Measurements from ENCODE around the gene BTBD2.

BTBD2 gene

DNA sequence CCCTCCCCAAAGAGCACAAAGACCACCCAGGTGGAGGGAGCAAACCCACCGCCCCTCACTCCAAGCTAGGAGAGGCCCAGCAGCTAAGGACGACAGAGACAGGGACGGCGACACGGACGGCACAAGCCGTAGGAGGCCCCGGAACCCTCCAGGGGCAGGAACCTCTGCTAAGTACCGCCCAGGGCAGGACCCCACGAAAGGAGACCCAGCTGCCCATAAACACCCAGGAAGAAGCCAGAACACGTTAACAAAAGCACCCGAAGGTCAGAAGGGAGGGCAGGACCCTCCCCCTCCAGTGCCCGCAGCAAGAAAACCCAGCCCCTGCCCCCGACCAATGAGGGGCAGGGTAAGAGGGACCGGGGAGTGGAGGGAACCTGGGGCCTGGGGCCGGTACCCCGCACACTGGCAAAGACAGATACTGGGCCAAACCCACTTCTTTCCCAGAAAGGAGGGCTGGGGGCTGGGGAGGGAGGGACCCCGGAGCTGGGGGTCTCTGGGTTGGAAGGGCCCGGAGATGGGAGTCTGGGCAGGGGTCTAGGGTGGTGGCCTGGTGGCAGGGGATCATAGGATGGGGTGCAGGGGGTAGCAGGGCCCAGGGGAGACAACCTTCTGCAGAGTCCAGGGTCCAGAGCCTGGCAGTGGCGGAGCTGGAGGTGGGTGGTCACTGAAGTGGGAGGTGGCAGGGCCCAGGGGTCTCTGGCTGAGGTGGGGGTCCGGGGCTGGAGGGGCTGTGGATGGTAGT lies 2.4 kb downstream of the BTBD2 start:
- TF ChIP-seq ZNF384 (IDR thresholded peaks at IDR 0.05) (no peak), TARDBP (IDR thresholded peaks at IDR 0.05) (no peak), NFRKB (IDR thresholded peaks at IDR 0.05) (no peak), CTBP1 (IDR thresholded peaks at IDR 0.05; ENCODE audit: borderline replicate concordance) (no peak), ELF4 (IDR thresholded peaks at IDR 0.05) (no peak), L3MBTL2 (conservative IDR thresholded peaks at IDR 0.05) (no peak), BHLHE40 (IDR thresholded peaks at IDR 0.05; ENCODE audit: borderline replicate concordance) (no peak), FOXA1 (IDR thresholded peaks at IDR 0.05) (no peak), SP1 (IDR thresholded peaks at IDR 0.05) (no peak), FOXK2 (IDR thresholded peaks at IDR 0.05) (no peak), LEF1 (IDR thresholded peaks at IDR 0.05; ENCODE audit: borderline replicate concordance) (no peak), ARNT (IDR thresholded peaks at IDR 0.05) (no peak), FOXM1 (IDR thresholded peaks at IDR 0.05; ENCODE audit: borderline replicate concordance) (no peak), SUZ12 (IDR thresholded peaks at IDR 0.05) (no peak), HDGF (IDR thresholded peaks at IDR 0.05; ENCODE audit: borderline replicate concordance) (no peak)
- TF ChIP-seq, protein P1, sequence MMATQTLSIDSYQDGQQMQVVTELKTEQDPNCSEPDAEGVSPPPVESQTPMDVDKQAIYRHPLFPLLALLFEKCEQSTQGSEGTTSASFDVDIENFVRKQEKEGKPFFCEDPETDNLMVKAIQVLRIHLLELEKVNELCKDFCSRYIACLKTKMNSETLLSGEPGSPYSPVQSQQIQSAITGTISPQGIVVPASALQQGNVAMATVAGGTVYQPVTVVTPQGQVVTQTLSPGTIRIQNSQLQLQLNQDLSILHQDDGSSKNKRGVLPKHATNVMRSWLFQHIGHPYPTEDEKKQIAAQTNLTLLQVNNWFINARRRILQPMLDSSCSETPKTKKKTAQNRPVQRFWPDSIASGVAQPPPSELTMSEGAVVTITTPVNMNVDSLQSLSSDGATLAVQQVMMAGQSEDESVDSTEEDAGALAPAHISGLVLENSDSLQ (IDR thresholded peaks at IDR 0.05): no peak
- POLR2A ChIA-PET: no interaction called here
- CTCF ChIA-PET: no interaction called here
- DNase-seq (ENCODE audit: extremely low spot score): no peak

DNA sequence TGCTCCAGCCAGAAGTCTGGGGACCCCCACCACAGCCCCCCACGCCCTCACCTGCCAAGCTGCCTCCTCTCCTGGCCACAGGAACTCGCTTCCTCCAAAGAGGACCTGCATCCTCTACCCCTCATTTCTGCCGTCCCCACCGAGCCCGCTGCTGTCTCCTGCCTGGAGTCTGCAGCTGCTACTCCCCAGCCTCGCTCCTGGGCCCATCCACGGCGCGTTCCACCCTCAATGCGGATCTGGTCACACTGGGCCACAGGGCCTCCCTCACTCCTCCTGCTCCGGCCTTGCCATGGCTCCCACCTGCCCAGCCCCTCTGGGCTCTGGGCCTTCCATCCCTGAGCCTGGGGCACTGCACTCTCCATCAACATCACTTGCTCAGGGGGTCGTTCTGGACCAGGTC lies 4.3 kb downstream of the BTBD2 start:
- TF ChIP-seq ELF4 (IDR thresholded peaks at IDR 0.05): no peak
- ChIA-PET CTCF (no interaction called here), POLR2A (no interaction called here)
- no peak for DNase-seq (ENCODE audit: extremely low spot score)

GRCh38 chr19:2010135-2010668 lies 5.3 kb downstream of the BTBD2 start:
- TF ChIP-seq CTBP1 (IDR thresholded peaks at IDR 0.05; ENCODE audit: borderline replicate concordance) (no peak), HDGF (IDR thresholded peaks at IDR 0.05; ENCODE audit: borderline replicate concordance) (no peak), LEF1 (IDR thresholded peaks at IDR 0.05; ENCODE audit: borderline replicate concordance) (no peak), ZNF384 (IDR thresholded peaks at IDR 0.05) (no peak), BHLHE40 (IDR thresholded peaks at IDR 0.05; ENCODE audit: borderline replicate concordance) (no peak), FOXM1 (IDR thresholded peaks at IDR 0.05; ENCODE audit: borderline replicate concordance) (no peak), L3MBTL2 (conservative IDR thresholded peaks at IDR 0.05) (no peak), ELF4 (IDR thresholded peaks at IDR 0.05) (no peak), ARNT (IDR thresholded peaks at IDR 0.05) (no peak), FOXK2 (IDR thresholded peaks at IDR 0.05) (no peak), SP1 (IDR thresholded peaks at IDR 0.05) (no peak), SUZ12 (IDR thresholded peaks at IDR 0.05) (no peak)
- TF ChIP-seq, protein P1 (IDR thresholded peaks at IDR 0.05): no peak
- CTCF ChIA-PET: interaction anchor here (1.0 kb wide), 1 partner anchor 184 kb away, joined by 3 read pairs; no protein-coding TSS in a partner anchor
- POLR2A ChIA-PET: no interaction called here
- DNase-seq (ENCODE audit: extremely low spot score): no peak

GRCh38 chr19:2003874-2004273 lies 11.6 kb downstream of the BTBD2 start:
- ChIA-PET POLR2A (no interaction called here), CTCF (no interaction called here)
- TF ChIP-seq FOXA1 (IDR thresholded peaks at IDR 0.05): no peak
- no peak for DNase-seq (ENCODE audit: extremely low spot score)

- no peak for DNase-seq (ENCODE audit: extremely low spot score)
- POLR2A ChIA-PET: no interaction called here
- CTCF ChIA-PET: no interaction called here
- no peak for TF ChIP-seq ARNT (IDR thresholded peaks at IDR 0.05)
- no peak for TF ChIP-seq ZNF384 (IDR thresholded peaks at IDR 0.05)
- no peak for TF ChIP-seq BHLHE40 (IDR thresholded peaks at IDR 0.05; ENCODE audit: borderline replicate concordance)
Measured at GRCh38 chr19:1999856-2000515, 15.5 kb downstream of the BTBD2 start.

DNA sequence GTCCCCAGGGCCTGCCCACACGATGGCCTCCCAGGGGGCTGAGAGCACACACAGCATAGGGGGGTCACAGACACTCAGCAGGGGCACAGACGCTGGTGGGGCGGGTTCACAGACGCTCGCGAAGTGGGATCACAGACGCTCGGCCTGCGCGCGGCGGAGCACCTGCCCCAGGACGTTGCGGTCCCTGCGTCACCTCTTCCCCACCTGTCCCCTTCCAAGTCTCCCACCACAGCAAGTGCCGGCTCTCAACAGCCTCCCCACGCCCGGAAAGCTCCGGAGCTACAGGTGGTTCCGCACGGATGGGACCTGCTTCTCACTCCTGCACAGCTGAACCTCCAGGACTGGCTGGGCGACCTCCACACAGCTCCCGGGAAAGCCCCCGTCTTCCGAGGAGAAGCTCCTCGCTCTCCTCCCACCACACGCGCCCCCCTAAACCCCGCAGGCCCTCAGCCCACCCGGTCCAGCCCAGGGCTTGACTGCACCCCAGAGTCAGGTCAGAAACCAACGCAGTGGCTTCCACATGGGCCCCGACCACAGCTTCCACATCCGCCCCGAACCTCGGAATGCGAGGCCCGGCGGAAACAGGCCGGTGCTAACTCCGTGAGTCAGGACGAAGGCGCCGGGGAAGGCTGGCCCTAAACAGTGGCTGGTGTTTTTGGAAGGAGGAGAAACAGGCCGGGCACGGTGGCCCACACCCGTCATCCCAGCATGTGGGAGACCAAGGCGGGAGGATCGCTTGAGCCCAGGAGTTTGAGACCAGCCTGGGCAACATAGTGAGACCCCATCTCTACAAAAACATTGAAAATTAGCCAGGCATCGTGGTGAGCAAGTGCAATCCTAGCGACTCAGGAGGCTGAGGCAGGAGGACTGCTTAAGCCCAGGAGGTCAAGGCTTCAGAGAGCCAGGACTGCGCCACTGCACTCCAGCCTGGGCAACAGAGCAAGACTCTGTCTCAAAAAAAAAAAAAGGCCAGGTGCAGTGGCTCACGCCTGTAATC lies 16.5 kb downstream of the BTBD2 start:
- POLR2A ChIA-PET: no interaction called here
- CTCF ChIA-PET: no interaction called here
- TF ChIP-seq HDGF (IDR thresholded peaks at IDR 0.05; ENCODE audit: borderline replicate concordance) (no peak), FOXK2 (IDR thresholded peaks at IDR 0.05) (no peak), L3MBTL2 (conservative IDR thresholded peaks at IDR 0.05) (no peak), ARNT (IDR thresholded peaks at IDR 0.05) (no peak), NFRKB (IDR thresholded peaks at IDR 0.05) (no peak), SUZ12 (IDR thresholded peaks at IDR 0.05) (no peak), BHLHE40 (IDR thresholded peaks at IDR 0.05; ENCODE audit: borderline replicate concordance) (no peak), TARDBP (IDR thresholded peaks at IDR 0.05) (no peak), FOXM1 (IDR thresholded peaks at IDR 0.05; ENCODE audit: borderline replicate concordance) (no peak), FOXA1 (IDR thresholded peaks at IDR 0.05) (no peak)
- TF ChIP-seq, protein P1 (IDR thresholded peaks at IDR 0.05): no peak
- no peak for DNase-seq (ENCODE audit: extremely low spot score)

All from HEK293T (cell line).